GM20000 (cell line): ENCODE data around the gene STAT5B.
A peak's percentile ranks its signal among the peaks of the same experiment; 100 is the strongest.
"Not testable (repeated sequence)": the region's sequence is repeated elsewhere in the genome, so short reads cannot be mapped to it uniquely, and the experiment has no call there.

ENCODE experiments used
- DNase-seq: peaks from one replicate; pipeline ENCODE4 v3.0.0; 2012; ENCODE audit warnings: low spot score
- TF ChIP-seq, protein P1 (sequence below): IDR thresholded peaks from 2 replicates; pipeline ENCODE4 v1.5.1; 2012; ENCODE audit warnings: mild to moderate bottlenecking, control low read depth; ENCODE audit errors: extremely low read depth, missing control alignments

The STAT5B gene

DNA sequence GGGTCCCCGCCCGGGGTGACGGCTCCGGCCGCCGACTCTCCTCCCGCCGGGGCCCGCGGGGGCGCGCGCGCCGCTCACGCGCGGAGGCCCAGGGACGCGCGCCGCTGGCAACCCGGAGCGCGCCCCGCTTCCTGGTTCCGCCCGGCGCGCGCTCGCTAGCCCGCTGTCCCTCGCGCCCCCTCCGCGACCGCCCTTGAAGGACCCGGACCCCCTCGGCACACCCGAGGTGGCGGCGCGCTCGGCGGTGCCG is at the start of gene STAT5B:
Gene STAT5B, minus strand, starts transcription at position 33 of the 250 bp plus-strand sequence. CDS start 44,264 bp downstream, outside the sequence.
- peak; percentile 97 for DNase-seq
- TF ChIP-seq, protein P1, sequence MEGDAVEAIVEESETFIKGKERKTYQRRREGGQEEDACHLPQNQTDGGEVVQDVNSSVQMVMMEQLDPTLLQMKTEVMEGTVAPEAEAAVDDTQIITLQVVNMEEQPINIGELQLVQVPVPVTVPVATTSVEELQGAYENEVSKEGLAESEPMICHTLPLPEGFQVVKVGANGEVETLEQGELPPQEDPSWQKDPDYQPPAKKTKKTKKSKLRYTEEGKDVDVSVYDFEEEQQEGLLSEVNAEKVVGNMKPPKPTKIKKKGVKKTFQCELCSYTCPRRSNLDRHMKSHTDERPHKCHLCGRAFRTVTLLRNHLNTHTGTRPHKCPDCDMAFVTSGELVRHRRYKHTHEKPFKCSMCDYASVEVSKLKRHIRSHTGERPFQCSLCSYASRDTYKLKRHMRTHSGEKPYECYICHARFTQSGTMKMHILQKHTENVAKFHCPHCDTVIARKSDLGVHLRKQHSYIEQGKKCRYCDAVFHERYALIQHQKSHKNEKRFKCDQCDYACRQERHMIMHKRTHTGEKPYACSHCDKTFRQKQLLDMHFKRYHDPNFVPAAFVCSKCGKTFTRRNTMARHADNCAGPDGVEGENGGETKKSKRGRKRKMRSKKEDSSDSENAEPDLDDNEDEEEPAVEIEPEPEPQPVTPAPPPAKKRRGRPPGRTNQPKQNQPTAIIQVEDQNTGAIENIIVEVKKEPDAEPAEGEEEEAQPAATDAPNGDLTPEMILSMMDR = no peak

DNA sequence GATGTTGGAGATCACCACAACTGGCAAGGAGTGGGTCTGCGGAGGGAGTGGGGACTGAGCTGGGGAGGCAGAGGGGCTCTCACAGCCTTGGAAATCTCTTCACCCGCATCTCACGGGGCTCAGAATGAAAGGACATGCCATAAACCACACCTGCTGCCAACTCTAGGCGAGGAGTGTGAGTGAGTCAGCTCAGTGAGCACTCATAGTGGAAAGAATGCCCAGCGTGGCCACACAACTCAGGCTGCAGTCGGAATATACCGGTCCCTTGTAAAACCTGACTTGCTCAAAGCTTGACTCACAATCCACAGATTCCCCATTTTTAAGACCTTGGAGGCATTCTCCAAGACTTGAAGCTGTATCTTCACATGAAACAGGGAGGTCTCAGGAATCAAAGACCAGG is 48.8 kb upstream of the STAT5B start:
- TF ChIP-seq, protein P1 = no peak
- no peak for DNase-seq

DNA sequence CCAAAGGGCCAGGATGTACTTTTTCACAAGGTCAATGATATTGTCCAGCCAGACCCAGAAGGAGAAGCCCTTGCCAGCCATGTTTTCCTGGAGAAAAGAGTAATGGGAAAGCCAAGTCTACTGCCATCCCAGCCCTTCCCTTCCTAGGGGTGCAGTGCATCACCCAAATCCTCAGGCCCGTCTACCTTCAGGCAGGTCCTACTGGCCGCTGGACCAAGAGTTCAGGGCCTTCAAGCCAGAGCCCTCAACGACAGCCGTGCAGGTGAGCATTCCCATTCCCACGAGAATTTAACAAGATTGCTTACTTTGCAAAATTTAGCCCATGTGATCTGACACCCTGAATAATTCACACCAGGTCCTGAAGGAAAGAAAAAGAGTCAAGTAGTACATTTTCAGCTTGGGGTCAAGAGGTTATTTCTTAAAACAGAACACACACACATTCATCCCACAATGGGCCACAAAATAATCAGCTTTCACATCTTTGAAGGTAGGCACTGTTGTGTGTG is 47.1 kb upstream of the STAT5B start:
- TF ChIP-seq, protein P1 = no peak
- DNase-seq = no peak

DNA sequence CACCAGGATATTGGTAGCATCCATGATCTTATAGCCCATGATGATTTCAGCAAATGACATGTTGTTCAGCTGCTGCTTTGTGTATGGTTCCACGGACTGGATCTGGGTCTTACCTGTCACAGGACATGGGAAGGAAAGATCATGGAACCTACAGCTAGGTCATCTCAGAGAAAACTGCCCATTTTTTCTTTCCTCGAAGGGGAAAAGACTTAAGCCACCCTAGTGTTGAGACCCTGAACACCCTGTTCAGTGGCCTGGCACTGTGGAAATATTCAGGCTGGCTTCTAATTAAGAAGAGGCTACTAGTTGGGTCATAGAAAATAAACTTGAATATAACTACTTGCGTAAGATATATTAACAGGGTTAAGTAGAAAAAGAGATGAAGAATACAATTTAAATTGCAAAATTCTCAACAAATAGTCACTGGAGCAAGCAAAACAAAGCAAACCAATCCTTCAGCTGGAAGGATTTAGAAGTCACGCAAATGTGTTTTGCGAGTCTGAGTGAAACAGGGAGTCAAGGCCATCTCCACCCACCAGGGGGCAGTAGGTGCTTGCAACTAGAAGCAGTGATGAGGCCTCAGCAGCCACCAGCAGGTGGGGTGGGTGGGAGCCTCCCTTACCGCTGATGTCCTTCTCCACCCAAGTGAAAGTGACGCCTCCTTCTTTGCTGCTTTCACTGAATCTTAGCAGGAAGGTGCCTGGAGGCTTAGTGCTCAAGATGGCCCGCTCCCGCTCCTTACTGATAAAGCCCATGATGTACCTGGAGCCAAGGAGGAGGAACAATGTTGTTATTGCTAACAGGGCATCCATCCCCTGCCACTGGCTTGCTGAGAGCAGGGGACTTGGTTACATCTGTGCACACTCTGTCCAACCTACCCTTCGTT is 46.4 kb upstream of the STAT5B start:
- DNase-seq = peak; percentile 87
- TF ChIP-seq, protein P1 = peak; percentile 99

DNA sequence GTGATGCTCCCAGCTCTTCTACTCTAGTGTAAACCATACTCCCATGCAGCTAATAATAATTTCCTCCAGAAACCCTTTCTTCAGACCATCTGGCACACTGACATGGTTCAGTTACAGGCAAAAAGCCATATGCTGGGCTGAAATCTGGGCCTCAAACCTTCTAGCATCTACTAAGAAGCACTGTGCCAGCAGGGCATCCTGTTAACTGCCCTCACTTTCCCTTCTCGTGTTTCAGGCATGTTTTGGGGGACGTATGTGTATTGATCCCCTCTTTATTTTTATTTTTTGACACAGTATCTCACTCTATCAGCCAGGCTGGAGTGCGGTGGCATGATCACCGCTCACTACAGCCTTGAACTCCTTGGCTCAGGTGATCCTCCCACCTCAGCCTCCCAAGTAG is 45.4 kb upstream of the STAT5B start:
- TF ChIP-seq, protein P1 = no peak
- no peak for DNase-seq

DNA sequence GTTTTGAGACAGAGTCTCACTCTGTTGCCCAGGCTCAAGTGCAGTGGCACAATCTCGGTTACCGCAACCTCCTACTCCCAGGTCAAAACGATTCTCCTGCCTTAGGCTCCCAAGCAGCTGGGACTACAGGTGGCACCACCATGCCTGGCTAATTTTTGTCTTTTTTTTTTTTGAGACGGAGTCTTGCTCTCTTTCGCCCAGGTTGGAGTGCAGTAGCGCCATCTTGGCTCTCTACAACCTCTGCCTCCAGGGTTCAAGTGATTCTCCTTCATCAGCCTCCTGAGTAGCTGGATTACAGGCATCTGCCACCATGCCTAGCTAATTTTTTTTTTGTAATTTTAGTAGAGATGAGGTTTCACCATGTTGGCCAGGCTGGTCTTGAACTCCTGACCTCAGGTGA is 41.8 kb upstream of the STAT5B start:
- not testable (repeated sequence) for DNase-seq

DNA sequence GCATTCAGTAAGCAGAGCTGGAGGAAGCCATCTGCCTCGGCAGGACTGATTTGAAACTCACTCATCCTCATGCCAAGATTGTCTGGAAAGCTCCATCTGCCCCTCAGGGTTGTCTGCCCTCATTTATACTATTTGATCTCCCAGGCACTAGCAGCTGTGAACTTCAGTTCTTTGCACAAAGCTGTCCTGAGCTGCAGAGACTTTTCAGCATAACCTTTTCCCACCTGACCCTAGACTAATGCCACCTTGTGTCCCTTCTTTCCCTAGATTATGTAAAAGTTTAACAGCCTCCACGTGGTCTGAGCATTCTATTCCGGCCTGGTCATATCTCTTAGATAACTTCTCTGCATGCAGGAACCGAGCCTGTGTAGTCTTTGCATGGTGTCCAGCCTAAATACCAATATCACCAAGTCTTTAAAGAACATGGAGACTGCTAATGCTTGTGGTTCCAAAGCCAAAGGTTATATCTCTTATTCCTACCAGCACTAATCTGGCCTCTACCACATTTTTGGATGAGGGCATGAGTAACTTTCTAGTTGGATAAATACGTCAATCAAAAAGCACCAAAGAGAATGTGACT is 41.2 kb upstream of the STAT5B start:
- TF ChIP-seq, protein P1 = no peak
- no peak for DNase-seq
